ENCODE measurements around the gene OR2W3.

Gene OR2W3

DNA sequence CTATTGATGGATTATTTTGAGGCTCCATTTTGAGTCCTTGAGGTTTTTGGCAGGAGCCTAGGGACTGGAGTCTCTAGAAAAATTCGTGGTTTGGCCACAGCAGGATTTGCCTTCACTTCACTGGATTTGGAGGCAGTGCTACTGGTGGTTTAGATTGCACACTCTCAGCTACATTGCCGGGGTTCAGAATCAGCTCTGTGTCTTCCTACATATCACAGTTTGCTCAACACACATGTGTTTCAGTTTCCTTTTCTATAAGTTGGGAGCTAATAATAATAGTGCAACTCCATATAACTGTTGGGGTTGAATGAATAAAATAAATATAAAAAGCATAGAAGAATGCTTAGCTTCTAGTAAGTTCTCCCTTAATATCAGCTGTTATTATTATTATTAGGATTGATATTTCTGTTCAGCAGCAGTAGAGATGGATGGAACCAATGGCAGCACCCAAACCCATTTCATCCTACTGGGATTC lies at the start of gene OR2W3:
Gene OR2W3 (plus strand): TSS at position 425 of the 475 bp plus-strand sequence. CDS start 0 bp downstream, at position 425.
- DNase-seq (ENCODE audit: low read depth in 2 of 2): no peak

DNA sequence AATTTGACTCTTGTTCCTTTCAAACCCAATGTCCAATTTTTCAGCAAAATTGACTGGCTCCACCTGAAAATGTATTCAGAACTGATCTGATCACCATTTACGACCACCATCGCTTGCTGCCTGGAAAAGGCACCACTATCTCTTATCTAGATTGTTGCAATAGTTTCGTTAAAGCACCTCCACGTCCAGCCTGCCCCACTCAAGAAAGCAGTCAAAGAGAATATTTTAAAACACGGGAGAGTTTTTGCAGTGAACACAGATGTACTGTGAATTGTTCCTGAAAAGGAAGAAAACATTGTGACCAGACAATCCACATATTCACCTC lies 49.7 kb upstream of the OR2W3 start:
- DNase-seq (ENCODE audit: low read depth in 2 of 2): no peak

DNA sequence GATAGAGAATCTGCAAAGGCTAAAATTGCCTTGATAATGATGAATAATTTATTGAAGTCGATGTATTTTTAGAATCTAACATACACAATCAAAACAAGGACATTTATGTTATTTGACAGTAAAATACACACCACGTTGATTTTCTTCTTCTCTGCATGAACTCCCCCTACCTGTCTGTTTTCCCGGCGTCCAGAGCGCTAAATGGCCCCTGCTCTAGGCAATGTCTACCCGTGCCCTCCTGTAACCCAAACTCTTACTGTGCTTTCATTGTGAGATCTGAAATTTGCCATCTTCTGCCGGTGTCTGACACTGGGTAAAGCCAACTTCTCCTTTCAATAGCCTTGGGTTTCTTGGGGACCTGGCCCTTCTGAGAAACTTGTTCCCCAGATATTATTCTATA lies 47.0 kb upstream of the OR2W3 start:
- no peak for DNase-seq (ENCODE audit: low read depth in 2 of 2)

DNA sequence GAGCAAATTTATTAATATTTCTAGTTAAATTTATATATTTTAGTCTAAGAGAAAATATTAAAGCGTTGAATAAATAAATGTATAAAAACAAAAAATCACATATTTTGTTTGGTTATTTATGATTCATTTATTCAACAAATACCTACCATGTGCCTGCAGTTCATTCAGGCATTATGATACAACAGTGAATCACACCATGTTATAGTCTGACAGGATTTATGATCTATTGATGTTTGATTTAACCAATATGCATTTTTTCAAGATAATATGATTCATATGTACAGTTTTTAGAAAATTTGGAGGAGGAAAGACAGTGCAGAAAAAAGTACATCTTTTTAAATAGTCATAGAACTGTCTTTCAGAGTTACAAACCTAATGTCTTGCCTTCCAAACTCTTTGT lies 45.8 kb upstream of the OR2W3 start:
- no peak for DNase-seq (ENCODE audit: low read depth in 2 of 2)

DNA sequence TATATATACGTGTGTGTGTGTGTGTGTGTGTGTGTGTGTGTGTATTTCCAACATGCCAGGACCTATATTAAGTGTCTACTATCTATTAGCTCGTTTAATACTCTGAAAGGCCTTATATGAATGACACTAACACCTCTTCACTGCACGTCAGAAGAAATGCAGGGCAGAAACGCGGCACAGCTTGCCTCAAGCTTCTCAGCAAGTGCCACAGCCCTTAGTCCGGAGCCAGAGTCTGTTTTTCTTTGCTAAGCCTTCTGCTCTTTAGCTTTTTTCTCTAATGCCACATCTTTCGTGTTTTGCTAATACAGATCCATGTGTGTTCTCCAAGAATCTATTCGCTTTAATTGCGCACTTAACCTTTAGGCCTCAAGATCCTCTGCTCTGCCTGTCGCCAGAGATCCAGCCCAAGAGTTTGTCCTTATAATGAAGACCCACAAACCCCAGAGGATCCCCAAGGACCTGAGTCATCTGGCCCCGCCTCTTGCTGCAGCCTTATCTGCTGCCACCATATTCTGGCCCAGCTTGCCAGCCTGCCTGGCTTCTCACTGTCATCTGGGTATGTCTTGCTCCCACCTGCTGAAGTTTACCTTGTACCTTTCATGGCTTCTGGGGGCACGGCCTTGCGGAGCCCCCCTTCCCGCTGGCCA lies 40.4 kb upstream of the OR2W3 start:
- no peak for DNase-seq (ENCODE audit: low read depth in 2 of 2)

DNA sequence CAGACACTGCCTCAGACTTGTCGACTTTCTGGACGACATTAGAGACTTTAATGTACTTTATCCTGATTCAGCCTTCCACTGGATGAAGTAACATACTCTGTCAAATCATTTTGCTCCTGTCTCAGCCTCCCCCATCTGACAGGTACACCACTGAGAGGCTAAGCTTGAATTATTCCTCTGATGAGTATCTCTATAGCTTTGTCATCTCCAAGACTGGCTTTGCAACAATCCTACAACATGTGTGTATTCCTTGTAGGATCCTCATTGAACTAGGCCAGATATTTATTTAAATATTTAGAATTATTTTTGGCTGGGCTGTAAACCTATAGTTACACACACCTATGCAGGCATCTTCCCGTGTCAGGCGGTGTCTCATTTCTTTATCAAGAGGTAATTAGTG lies 39.5 kb upstream of the OR2W3 start:
- no peak for DNase-seq (ENCODE audit: low read depth in 2 of 2)

DNA sequence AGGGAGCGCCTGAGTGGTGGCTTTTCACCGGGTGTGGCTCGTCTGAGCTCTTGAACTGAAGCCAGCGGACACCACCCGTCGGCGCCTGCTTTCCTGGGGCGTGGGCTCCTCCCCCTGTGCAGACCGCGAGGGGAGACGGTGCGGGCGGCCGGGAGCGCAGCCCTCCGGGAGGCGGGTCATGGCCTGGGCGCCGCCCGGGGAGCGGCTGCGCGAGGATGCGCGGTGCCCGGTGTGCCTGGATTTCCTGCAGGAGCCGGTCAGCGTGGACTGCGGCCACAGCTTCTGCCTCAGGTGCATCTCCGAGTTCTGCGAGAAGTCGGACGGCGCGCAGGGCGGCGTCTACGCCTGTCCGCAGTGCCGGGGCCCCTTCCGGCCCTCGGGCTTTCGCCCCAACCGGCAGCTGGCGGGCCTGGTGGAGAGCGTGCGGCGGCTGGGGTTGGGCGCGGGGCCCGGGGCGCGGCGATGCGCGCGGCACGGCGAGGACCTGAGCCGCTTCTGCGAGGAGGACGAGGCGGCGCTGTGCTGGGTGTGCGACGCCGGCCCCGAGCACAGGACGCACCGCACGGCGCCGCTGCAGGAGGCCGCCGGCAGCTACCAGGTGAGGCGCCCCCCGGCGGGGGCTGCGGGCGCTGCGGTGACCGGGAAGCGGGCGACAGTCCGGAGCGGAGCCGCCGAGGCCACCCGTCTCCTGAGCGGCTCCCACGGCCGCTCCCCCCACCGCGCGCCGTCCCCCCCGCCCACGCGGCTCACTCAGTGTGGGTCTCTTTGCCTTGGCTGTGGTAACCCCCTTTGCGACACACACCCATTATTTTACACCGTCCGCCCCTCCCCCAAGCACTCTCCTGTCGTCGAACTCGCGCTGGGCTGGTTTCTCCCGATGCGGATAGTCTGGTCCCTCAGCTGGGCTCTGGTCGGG lies 38.1 kb upstream of the OR2W3 start, which contains the start of gene TRIM58:
Gene TRIM58 (plus strand): TSS at position 119 of the 916 bp plus-strand sequence. CDS start 60 bp downstream, at position 179.
- no peak for DNase-seq (ENCODE audit: low read depth in 2 of 2)

DNA sequence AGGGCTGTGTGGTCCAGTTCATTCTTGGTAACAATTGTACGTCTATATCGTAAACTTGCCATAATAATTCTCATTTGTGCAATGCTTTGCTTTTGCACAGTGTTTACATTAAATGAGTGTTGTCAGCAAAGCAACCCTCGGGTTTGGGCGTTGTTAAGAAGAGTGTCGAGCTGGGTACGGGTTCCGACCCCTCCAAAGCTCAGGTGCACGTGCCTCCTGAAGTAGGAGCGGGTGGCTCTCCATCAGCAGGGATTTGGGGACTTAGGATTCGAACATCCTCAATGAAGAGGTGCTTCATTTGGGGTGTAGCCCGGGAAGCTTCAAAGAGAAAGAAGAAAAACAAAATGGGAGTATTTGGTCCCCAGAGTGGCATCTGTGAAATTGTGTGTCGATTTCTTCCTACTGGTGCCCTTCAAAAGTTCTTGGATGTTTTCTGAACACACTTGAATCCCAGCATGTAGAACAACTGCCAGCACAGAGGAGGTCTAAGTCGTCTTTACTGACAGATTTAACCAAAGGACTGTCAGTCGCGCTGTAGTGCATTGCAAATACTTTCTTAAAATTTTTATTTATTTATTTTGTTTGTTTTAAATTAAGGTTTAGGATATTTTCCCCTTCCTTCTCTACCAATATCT lies 37.3 kb upstream of the OR2W3 start:
- no peak for DNase-seq (ENCODE audit: low read depth in 2 of 2)

DNA sequence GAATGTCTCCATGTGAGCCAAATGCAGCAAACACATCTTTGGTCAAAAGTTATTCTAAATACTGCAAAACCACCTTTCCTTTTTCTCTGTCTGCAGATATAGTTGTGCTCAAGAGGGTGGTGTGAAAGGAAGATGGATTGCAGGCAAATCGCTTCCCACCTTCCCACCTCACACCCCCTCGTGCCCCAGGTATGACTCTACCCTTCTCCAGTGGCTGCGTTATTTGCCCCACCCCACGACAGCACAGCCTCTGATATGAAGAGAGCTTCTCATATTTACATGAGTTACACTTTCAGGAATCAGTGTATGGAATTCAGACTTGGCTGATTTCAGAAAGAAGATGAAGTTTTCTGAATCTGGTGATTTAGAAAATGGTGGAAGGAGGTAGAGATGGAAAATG lies 32.6 kb upstream of the OR2W3 start:
- DNase-seq (ENCODE audit: low read depth in 2 of 2): no peak

DNA sequence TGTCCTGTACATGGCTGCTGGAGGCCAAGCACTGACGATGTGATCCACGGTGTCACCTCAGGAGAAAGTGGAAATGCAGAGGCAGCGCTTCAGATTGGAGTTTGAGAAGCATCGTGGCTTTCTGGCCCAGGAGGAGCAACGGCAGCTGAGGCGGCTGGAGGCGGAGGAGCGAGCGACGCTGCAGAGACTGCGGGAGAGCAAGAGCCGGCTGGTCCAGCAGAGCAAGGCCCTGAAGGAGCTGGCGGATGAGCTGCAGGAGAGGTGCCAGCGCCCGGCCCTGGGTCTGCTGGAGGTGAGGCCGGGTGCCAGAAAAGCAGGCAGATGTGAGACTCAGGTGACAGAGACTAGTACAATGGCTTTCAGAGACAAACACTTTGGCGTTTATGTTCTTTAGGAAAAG lies 30.7 kb upstream of the OR2W3 start:
- DNase-seq (ENCODE audit: low read depth in 2 of 2): no peak

DNA sequence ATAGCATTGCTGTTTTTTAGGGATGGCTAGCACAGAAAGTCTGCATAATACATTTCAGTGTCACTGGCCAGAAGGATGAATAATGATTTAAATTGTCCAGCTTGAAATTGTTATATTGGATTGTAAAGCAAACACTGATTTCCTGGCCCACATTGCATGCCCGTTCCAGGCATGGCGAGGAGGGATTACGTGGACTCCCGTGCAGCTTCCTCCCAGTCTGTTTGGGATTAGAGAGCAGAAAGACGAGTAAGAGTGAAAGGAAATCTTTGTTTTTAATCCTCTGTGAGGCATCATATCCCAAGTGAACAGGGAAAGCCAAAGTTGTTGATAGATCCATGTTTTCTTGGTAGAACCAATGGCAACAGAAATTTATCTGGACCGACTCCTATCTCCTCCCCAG lies 30.0 kb upstream of the OR2W3 start:
- DNase-seq (ENCODE audit: low read depth in 2 of 2): no peak

DNA sequence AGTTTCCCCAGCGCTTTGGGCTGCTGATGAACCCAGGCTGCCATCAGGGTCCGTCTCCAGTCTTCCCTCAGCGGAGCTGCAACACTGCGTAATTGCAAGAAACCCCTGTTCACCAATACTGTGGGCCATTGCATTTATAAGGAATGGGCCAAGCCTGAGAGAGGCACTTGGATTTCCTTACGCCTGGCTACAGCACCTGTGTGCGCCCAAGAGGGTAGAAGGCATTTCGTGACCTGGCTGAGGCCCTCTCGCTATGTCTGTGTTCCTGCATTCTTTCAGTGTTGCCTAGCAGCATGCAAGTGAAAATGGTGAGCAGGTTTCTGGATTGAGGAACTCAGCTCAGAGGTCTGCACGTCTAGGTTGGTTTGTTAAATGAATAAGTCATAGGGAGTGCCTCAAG lies 12.0 kb upstream of the OR2W3 start:
- no peak for DNase-seq (ENCODE audit: low read depth in 2 of 2)

DNA sequence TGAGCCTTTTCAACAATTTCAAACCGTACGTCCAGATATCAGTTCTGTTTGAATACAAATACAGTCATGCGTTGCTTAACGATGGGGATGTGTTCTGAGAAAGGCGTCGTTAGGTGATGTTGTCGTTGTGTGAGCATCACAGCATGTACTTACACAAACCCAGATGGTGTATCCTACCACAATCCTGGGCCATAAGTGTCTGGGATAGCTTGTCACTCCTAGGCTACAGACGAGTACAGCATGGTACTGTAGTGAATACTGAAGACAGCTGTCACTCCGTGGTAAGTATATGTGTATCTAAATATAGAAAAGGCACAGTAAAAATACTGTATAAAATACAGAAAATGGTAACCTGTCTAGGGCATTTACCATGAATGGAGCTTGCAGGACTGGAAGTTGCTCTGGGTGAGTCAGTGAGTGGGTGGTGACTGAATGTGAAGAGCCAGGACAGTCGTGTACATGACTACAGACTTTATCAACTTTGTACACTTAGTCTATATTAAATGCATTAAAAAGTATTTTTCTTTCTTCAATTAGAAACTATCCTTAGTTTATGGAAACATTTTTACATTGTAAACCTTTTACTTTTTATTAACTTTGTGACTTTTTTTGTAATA lies 10.5 kb upstream of the OR2W3 start:
- no peak for DNase-seq (ENCODE audit: low read depth in 2 of 2)

DNA sequence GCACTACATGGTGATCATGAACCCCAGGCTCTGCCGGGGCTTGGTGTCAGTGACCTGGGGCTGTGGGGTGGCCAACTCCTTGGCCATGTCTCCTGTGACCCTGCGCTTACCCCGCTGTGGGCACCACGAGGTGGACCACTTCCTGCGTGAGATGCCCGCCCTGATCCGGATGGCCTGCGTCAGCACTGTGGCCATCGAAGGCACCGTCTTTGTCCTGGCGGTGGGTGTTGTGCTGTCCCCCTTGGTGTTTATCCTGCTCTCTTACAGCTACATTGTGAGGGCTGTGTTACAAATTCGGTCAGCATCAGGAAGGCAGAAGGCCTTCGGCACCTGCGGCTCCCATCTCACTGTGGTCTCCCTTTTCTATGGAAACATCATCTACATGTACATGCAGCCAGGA lies 589 bp downstream of the OR2W3 start:
- no peak for DNase-seq (ENCODE audit: low read depth in 2 of 2)

DNA sequence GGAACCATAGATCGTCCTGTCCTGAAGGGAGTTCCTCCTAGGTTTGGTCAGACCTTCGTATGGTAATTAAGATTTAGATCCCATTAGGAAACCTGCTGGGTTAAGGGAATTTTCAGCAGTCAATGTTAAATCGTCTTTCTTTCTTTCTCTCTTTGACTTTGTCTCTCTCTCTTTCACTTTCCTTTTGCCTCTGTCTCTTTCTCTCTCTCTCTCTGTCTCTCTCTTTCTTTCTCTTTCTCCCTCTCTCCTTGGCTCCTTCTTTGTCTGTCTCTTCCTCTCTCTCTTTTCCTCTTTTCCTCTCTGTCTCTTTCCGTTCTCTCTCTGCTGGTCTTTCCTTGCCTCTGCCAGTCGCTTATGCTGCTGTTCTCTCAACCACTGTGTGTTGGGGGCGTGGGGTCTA lies 8.7 kb downstream of the OR2W3 start:
- no peak for DNase-seq (ENCODE audit: low read depth in 2 of 2)

DNA sequence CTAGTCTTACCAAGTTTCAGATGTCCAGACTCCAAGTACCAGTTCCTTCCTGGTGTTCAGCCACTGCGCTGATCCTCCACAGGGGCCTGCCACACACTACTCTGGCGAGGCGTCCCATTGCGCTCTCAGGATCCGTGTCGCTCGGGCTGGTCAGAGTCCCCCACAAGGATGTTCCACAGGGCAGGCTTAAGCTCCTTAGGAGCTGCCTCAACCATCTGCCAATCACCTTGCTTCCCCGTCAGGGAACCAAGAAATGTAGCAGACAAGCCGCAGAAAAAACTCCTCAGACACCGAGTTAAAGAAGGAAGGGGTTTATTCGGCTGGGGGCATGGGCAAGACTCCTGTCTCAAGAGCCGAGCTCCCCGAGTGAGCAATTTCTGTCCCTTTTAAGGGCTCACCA lies 9.8 kb downstream of the OR2W3 start:
- no peak for DNase-seq (ENCODE audit: low read depth in 2 of 2)

DNA sequence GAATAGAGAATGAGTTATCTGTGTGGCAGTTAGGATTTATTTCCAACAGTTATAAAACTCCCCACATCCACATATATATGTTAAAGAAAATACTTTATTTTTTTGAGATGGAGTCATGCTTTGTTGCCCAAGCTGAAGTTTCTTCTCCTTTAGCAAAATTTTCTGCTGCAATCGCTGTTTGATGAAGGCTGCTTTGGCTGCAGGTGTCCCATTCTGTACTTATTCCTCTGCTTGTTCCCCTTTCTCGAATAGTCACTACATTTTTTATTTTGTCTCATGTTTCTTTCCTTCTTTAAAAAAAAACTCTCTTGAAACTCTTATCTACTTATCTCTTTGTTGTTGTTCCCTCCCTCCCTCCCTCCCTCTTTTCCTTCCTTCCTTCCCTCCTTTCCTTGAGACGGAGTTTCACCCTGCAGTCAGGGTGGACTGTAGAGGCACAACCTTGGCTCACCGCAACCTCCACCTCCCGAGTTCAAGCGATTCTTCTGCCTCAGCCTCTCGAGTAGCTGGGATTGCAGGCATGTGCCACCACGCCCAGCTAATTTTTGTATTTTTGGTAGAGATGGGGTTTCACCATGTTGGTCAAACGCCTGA lies 10.6 kb downstream of the OR2W3 start:
- DNase-seq (ENCODE audit: low read depth in 2 of 2): no peak

DNA sequence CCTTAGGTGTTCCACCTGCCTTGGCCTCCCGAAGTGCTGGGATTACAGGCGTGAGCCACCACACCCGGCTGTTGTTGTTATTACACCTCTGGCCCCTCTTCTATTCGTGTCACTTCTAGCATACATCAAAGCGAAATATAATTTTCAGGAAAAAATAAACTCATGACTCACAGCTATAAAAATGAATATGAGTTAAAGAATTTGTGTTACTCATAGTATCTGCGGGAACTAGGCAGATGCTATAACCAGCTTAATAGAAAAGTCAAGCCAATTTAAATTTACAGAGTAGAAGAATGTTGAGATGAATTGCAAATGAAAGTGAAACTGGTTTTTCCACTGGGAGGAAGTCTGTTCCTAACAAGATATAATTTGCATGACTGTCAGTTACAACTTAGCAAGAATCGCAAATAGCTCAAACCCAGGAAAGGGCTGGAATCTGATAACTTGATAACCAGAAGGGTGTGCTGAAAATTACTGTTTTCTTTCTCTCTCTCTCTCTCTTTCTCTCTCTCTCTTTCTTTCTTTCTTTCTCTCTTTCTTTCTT lies 11.2 kb downstream of the OR2W3 start:
- DNase-seq (ENCODE audit: low read depth in 2 of 2): no peak

DNA sequence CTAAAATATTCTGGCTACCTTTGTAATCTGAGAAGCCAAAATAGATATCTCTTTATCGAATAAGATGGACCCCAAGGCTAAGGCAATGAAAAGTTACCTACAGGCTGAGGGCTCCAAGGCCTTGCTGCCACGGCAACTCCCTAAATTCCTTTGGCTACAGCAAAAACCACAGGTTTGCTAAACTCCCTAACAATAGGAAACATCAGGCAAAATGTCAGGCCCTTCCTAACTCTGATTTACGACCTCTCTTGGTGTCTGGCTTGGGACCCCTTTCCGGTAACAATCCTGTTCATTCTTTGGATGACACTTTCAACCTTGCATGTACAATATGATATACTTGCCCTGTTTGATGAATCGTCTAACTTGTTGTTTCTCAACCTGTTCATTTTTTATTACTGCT lies 13.4 kb downstream of the OR2W3 start:
- no peak for DNase-seq (ENCODE audit: low read depth in 2 of 2)

DNA sequence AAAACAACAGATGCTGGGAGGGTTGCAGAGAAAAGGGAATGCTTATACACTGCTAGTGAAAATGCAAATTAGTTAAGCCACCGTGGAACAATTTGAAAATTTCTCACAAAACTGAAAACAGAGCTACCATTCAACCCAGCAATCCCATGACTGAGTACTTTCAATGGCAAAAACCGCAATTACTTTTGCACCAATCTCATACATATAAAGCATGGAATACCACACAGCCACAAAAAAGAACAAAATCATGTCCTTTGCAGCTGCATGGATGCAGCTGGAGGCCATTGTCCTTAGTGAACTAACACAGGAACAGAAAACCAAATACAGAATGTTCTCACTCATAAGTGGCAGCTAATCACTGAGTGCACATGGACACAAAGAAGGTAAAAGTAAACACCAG lies 18.4 kb downstream of the OR2W3 start:
- DNase-seq (ENCODE audit: low read depth in 2 of 2): no peak

DNA sequence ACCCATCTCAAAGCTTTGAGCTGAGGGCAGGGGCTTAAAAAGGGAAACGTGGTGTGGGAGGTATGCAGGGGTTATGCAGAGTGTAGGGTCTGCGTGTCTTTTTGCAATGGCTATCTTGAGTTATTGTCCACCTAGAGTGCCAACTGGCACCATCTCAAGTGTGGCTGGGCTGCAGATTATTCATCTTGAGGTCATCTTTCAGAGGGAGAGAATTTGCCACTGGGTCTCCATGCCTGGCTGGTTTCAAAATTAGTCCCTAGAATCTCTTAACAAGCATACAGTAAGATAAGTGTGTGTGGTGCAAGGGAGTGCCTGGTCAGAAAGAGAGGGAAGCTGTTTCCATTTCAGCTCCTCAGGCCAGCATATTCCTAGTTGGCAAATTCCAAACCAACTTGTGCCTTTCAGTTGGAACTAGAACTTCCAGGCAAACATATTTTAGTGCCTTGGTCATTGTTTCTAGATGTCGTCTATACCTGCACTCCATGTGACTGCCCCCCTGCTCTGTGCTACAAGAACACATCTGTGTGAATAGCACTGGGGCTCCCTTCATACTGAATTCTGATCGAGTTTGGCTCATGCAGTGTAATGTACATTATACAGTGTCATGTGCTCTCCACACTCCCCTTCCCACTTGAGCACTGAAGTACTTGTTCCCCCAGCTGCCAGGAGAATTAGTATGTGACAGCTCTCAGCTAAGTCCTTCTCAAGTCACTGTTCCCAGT lies 19.7 kb downstream of the OR2W3 start:
- no peak for DNase-seq (ENCODE audit: low read depth in 2 of 2)
